Body of pancreas (tissue), 4 donors: ENCODE measurements around the gene TPK1.

ENCODE experiments used
- CTCF ChIP-seq, 7 experiments: fragments of 450-650 bp in 4 of 7; fragments of 200-600 bp in 3 of 7; sonication (generic) in 3 of 7; IDR thresholded peaks; one replicate each; pipeline ENCODE4 v1.5.1; 2016 to 2019; ENCODE audit warnings: antibody characterized with exemption in 7 of 7
- POLR2A ChIP-seq, 3 donors: fragments of 450-650 bp; IDR thresholded peaks; one replicate each; pipeline ENCODE4 v1.6.1; 2016; ENCODE audit warnings: antibody characterized with exemption in 3 of 3, mild to moderate bottlenecking in 2 of 3

- TF ChIP-seq CTCF (IDR thresholded peaks at IDR 0.05) (no peak), POLR2A (IDR thresholded peaks at IDR 0.05) (no peak)
These were observed 161.3 kb downstream of the TPK1 start for GRCh38 chr7:144674550-144674949.
